Lower leg skin (tissue), 3 donors: ENCODE results near the gene UBE2QL1.

Experiments used
- POLR2A ChIP-seq, 2 donors: fragments of 450-650 bp; IDR thresholded peaks; one replicate each; pipeline ENCODE4 v1.6.1; 2016 to 2017; ENCODE audit warnings: antibody characterized with exemption in 2 of 2, mild to moderate bottlenecking in 1 of 2, moderate library complexity in 1 of 2
- TF ChIP-seq, protein P1 (sequence below), 3 donors: fragments of 450-650 bp; IDR thresholded peaks; one replicate each; pipeline ENCODE4 v1.5.1; 2016; ENCODE audit warnings: antibody characterized with exemption in 3 of 3, mild to moderate bottlenecking in 3 of 3, moderate library complexity in 2 of 3

DNA sequence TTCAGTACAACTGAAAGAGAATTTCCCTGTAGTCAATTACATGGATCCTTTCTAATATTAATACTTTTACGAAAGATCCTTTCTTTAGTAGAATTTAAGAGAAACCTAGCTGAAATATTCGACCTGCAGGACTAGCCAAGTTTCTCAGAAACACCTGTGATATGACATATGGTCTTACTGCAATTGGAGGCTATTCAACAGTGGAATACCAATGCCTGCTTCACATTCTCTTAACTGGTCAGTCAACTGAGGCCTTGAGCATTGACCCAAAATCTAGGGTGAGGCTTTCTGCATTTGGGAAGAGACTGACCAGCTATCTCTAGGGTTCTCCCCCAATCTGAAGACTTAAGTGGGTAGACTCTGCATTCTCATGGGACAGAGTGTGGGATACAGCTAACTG lies 12.3 kb downstream of the UBE2QL1 start:
- TF ChIP-seq, protein P1, sequence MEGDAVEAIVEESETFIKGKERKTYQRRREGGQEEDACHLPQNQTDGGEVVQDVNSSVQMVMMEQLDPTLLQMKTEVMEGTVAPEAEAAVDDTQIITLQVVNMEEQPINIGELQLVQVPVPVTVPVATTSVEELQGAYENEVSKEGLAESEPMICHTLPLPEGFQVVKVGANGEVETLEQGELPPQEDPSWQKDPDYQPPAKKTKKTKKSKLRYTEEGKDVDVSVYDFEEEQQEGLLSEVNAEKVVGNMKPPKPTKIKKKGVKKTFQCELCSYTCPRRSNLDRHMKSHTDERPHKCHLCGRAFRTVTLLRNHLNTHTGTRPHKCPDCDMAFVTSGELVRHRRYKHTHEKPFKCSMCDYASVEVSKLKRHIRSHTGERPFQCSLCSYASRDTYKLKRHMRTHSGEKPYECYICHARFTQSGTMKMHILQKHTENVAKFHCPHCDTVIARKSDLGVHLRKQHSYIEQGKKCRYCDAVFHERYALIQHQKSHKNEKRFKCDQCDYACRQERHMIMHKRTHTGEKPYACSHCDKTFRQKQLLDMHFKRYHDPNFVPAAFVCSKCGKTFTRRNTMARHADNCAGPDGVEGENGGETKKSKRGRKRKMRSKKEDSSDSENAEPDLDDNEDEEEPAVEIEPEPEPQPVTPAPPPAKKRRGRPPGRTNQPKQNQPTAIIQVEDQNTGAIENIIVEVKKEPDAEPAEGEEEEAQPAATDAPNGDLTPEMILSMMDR (IDR thresholded peaks at IDR 0.05): no peak
- no peak for TF ChIP-seq POLR2A (IDR thresholded peaks at IDR 0.05)
